IMR-90 (cell line): ENCODE measurements around the gene ARVCF. TPM values are rescaled to one million over a fixed set of nuclear protein-coding genes. Genes with fewer than 3 reads are reported as not detected.

Source experiments
- ATAC-seq: fragments of 200-7000 bp; cut with Tn5 transposase; 2 replicates; pipeline ENCODE4 v1.9.1; 2020; ENCODE audit warnings: low read depth, mild to moderate bottlenecking, moderate library complexity
- BruUV-seq: library from RNA; stranded (reverse); fragments of 400-500 nt; replicated peaks from 2 replicates; lab custom pipeline; 2021; lab: Mats Ljungman, UMichigan
- CTCF ChIA-PET: fragments of 300-600 bp; formaldehyde crosslinking; extraction: SDS; loops from one replicate; lab custom pipeline; 2021; ENCODE audit warnings: antibody characterized with exemption; lab: Yijun Ruan, JAX
- POLR2A ChIA-PET: fragments of 300-600 bp; sonication (Branson Sonifier 250); formaldehyde crosslinking; loops from one replicate; lab custom pipeline; 2022; ENCODE audit warnings: antibody characterized with exemption; ENCODE audit not compliant: unreplicated experiment; lab: Charles Lee
- DNase-seq: peaks from one replicate; pipeline ENCODE4 v3.0.0; 2013
- H2AFZ ChIP-seq: replicated peaks from 2 replicates; pipeline ENCODE3; 2013; ENCODE audit warnings: low read length, mild to moderate bottlenecking; ENCODE audit not compliant: poor library complexity
- H2AK5ac ChIP-seq: 2 replicates; pipeline ENCODE4 v1.6.1; 2013; ENCODE audit warnings: low read depth, low read length, inconsistent platforms
- H2AK9ac ChIP-seq: replicated peaks from 2 replicates; pipeline ENCODE3; 2013; ENCODE audit warnings: mild to moderate bottlenecking, low read depth, low read length, moderate library complexity; ENCODE audit not compliant: poor library complexity
- H2BK120ac ChIP-seq: 2 replicates; pipeline ENCODE4 v1.6.1; 2013; ENCODE audit warnings: low read depth, low read length, inconsistent platforms
- H2BK15ac ChIP-seq: 3 replicates; pipeline ENCODE4 v1.6.1; 2013; ENCODE audit warnings: low read depth, low read length, inconsistent platforms
- H2BK20ac ChIP-seq: 2 replicates; pipeline ENCODE4 v1.6.1; 2013; ENCODE audit warnings: low read depth, mild to moderate bottlenecking, inconsistent platforms, low read length, moderate library complexity
- H2BK5ac ChIP-seq: 2 replicates; pipeline ENCODE4 v1.6.1; 2013; ENCODE audit warnings: mild to moderate bottlenecking, low read depth, low read length, inconsistent platforms; ENCODE audit not compliant: poor library complexity, severe bottlenecking
- H3K14ac ChIP-seq: replicated peaks from 2 replicates; pipeline ENCODE4 v1.6.1; 2013; ENCODE audit warnings: low read depth, low read length, inconsistent platforms
- H3K18ac ChIP-seq: 2 replicates; pipeline ENCODE4 v1.6.1; 2013; ENCODE audit warnings: low read depth, low read length, control low read depth
- H3K23ac ChIP-seq: 2 replicates; pipeline ENCODE4 v1.6.1; 2013; ENCODE audit warnings: low read depth, low read length, inconsistent platforms
- H3K27ac ChIP-seq: 2 replicates; pipeline ENCODE4 v1.5.1; 2013; ENCODE audit warnings: mild to moderate bottlenecking, control low read depth, low read length; ENCODE audit not compliant: insufficient read depth
- H3K27me3 ChIP-seq: 2 replicates; pipeline ENCODE4 v1.6.1; 2013; ENCODE audit warnings: low read length; ENCODE audit not compliant: control insufficient read depth, insufficient read depth
- H3K36me3 ChIP-seq: 2 replicates; pipeline ENCODE4 v1.6.1; 2013; ENCODE audit warnings: low read length, mixed read lengths; ENCODE audit not compliant: control insufficient read depth, insufficient read depth
- H3K4ac ChIP-seq: 2 replicates; pipeline ENCODE4 v1.6.1; 2013; ENCODE audit warnings: low read depth, low read length, inconsistent platforms
- H3K4me1 ChIP-seq: 2 replicates; pipeline ENCODE4 v1.6.1; 2013; ENCODE audit warnings: low read length, mixed read lengths; ENCODE audit not compliant: control insufficient read depth, insufficient read depth
- H3K4me2 ChIP-seq: 2 replicates; pipeline ENCODE4 v1.6.1; 2013; ENCODE audit warnings: low read depth, mild to moderate bottlenecking, control low read depth, low read length, moderate library complexity
- H3K4me3 ChIP-seq: 2 replicates; pipeline ENCODE4 v1.5.1; 2013; ENCODE audit warnings: low read depth, mild to moderate bottlenecking, control low read depth, low read length, moderate library complexity; ENCODE audit not compliant: insufficient read depth
- H3K56ac ChIP-seq: 2 replicates; pipeline ENCODE4 v1.6.1; 2013; ENCODE audit warnings: low read length, inconsistent platforms; ENCODE audit not compliant: insufficient read depth; ENCODE audit errors: extremely low read depth
- H3K79me1 ChIP-seq, 2 experiments: 2 replicates each; pipeline ENCODE4 v1.6.1; 2013; ENCODE audit warnings: low read length in 2 of 2, inconsistent platforms in 1 of 2, low read depth in 1 of 2
- H3K9ac ChIP-seq: 2 replicates; pipeline ENCODE4 v1.6.1; 2013; ENCODE audit warnings: low read depth, low read length, control low read depth
- H3K9me1 ChIP-seq: 2 replicates; pipeline ENCODE4 v1.6.1; 2013; ENCODE audit warnings: low read length, inconsistent platforms; ENCODE audit not compliant: insufficient read depth
- H3K9me3 ChIP-seq: 2 replicates; pipeline ENCODE4 v1.6.1; 2013; ENCODE audit warnings: low read length; ENCODE audit not compliant: control insufficient read depth, insufficient read depth
- H4K20me1 ChIP-seq: 2 replicates; pipeline ENCODE4 v1.6.1; 2013; ENCODE audit warnings: low read length, inconsistent platforms; ENCODE audit not compliant: insufficient read depth
- H4K5ac ChIP-seq: 2 replicates; pipeline ENCODE4 v1.6.1; 2013; ENCODE audit warnings: mild to moderate bottlenecking, low read depth, low read length, control low read depth
- H4K8ac ChIP-seq, 2 experiments: 2 replicates each; pipeline ENCODE4 v1.6.1; 2013; ENCODE audit warnings: low read depth in 2 of 2, low read length in 2 of 2, control low read depth in 1 of 2, inconsistent platforms in 1 of 2
- H4K91ac ChIP-seq: 2 replicates; pipeline ENCODE4 v1.6.1; 2013; ENCODE audit warnings: low read depth, low read length, inconsistent platforms; ENCODE audit not compliant: insufficient read depth
- CEBPB ChIP-seq: IDR thresholded peaks from 2 replicates; pipeline ENCODE4 v1.6.1; 2012; ENCODE audit warnings: low read depth, low read length, improper control_type of control experiment
- CTCF ChIP-seq: conservative IDR thresholded peaks from 2 replicates; pipeline ENCODE4 v1.5.1; 2012; ENCODE audit warnings: mild to moderate bottlenecking, low read depth, low read length, improper control_type of control experiment
- ELK1 ChIP-seq: fragments of 150-350 bp; IDR thresholded peaks from 2 replicates; pipeline ENCODE4 v1.6.1; 2016; ENCODE audit warnings: low read depth, mild to moderate bottlenecking, low read length, moderate library complexity, borderline replicate concordance
- MAFK ChIP-seq: IDR thresholded peaks from 2 replicates; pipeline ENCODE4 v1.6.1; 2012; ENCODE audit warnings: low read depth, low read length, improper control_type of control experiment
- MAZ ChIP-seq: IDR thresholded peaks from 2 replicates; pipeline ENCODE4 v1.6.1; 2012; ENCODE audit warnings: low read depth, mild to moderate bottlenecking, low read length, improper control_type of control experiment, moderate library complexity, borderline replicate concordance
- NFE2L2 ChIP-seq: fragments of 150-350 bp; IDR thresholded peaks from 2 replicates; pipeline ENCODE4 v1.6.1; 2016; ENCODE audit warnings: low read depth, mild to moderate bottlenecking, low read length
- POLR2A ChIP-seq: IDR thresholded peaks from 2 replicates; pipeline ENCODE4 v1.6.1; 2012; ENCODE audit warnings: mild to moderate bottlenecking, low read depth, low read length
- RCOR1 ChIP-seq: IDR thresholded peaks from 2 replicates; pipeline ENCODE4 v1.6.1; 2012; ENCODE audit warnings: mild to moderate bottlenecking, low read length, improper control_type of control experiment; ENCODE audit not compliant: insufficient replicate concordance
- RFX5 ChIP-seq: IDR thresholded peaks from 2 replicates; pipeline ENCODE4 v1.8.0; 2012; ENCODE audit warnings: low read depth, mild to moderate bottlenecking, low read length, moderate library complexity
- USF2 ChIP-seq: fragments of 150-350 bp; IDR thresholded peaks from 2 replicates; pipeline ENCODE4 v1.6.1; 2017; ENCODE audit warnings: mild to moderate bottlenecking, antibody characterized with exemption, low read length, low read depth
- WGBS, 2 experiments: methylation state at CpG; one replicate each; pipeline versions ENCODE4 v1.1.5 to v1.1.7; 2013; ENCODE audit warnings: missing lambda C conversion rate in 2 of 2; ENCODE audit not compliant: insufficient read length in 1 of 2; ENCODE audit errors: extremely low coverage in 2 of 2; 5-methylcytosine and 5-hydroxymethylcytosine counted together
- dilution Hi-C: fragments of 300-500 bp; cut with HindIII; formaldehyde crosslinking; loops from one replicate; pipeline ENCODE4 v1.14.3; 2018; ENCODE audit warnings: low sequenced_read_pairs; ENCODE audit not compliant: unreplicated experiment
- in situ Hi-C: fragments of 300-500 bp; cut with MboI; formaldehyde crosslinking; loops from 3 replicates; pipeline ENCODE4 v1.14.3; 2019; ENCODE audit warnings: low sequenced_read_pairs, inconsistent platforms, mixed read lengths
- intact Hi-C: fragments of 100-400 bp; cut with micrococcal nuclease; formaldehyde crosslinking; loops from 2 replicates; pipeline ENCODE4 v1.10.0; 2022
- polyA plus RNA-seq, 3 experiments: library from polyadenylated mRNA; depleted of rRNA; stranded (reverse); fragments of >200 nt; gene quantifications; 2 replicates each; pipeline ENCODE4 v1.2.3, GENCODE V29; 2012; ENCODE audit warnings: low replicate concordance in 1 of 3
- total RNA-seq: library from RNA; depleted of rRNA; stranded (reverse); fragments of >200 nt; gene quantifications from 2 replicates; pipeline ENCODE4 v1.2.3, GENCODE V29; 2012

The ARVCF gene
- total and polyA plus RNA-seq, 2 of the 4 experiments (the other 2 are of a cell fraction) = 8.6 to 14.1 TPM

DNA sequence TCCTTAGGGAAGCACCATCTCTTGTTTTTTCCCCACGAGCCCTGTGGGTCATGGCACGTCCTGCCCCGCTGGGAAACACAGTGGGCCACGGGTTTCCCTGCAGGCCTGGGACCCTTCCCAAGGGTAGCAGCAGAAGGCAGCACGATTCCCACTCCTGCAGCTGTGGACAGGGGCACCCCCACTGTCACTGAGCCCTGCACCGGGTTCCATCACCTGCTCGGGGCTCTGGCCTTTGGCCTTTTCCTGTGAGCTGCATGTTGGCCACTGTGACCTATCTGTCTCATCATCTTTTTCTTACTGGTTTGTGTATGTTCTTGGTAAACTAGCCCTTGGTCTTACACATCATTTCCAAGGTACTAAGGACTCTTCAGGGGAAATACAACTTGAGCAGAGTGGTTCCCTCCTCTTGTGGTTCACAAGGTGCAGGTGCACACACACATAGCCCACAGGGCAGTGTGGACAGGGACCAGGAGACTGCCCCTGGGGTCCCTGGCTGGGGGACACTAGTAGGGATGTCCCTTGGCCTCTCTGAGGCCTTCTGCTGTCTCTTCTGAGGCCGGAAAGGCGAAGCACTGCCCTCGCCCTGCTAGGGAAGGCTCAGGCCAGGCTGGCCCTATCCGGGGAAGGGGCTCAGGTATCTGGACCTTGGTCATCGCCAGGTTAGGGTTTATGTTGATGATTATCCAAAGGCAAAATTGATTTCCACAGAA lies 56.0 kb downstream of the ARVCF start:
- in situ Hi-C loops = no loop called here
- CTCF ChIA-PET = no interaction called here

More for the DNA sequence above, 56.0 kb downstream of the ARVCF start:
- Histone ChIP-seq H2BK20ac (no peak overlapping the region), H3K79me1 (peaks cover 27 to 67% of the 10 kb centered on the region in 2 experiments), H3K23ac (peak overlapping the region; percentile 29; the same call in 1 of the 2 replicates), H4K91ac (no peak overlapping the region), H3K4ac (no peak overlapping the region), H2AK5ac (no peak overlapping the region; the same call in 1 of the 2 replicates), H3K56ac (no peak overlapping the region), H3K9me1 (peaks cover 20% of the 10 kb centered on the region), H3K14ac (no peak overlapping the region), H3K27ac (no peak overlapping the region), H3K4me1 (peaks cover 25% of the 10 kb centered on the region), H2BK5ac (no peak overlapping the region), H2AFZ (no peak overlapping the region), H3K4me2 (no peak overlapping the region), H3K18ac (no peak overlapping the region), H3K36me3 (peaks cover 27% of the 10 kb centered on the region), H2BK15ac (no peak overlapping the region), H3K4me3 (no peak overlapping the region), H2BK120ac (no peak overlapping the region), H3K9ac (no peak overlapping the region), H4K8ac (no peak overlapping the region), H2AK9ac (no peak overlapping the region), H3K9me3 (no peaks in the 10 kb centered on the region), H4K5ac (no peak overlapping the region), H3K27me3 (no peaks in the 10 kb centered on the region), H4K20me1 (peaks cover 45% of the 10 kb centered on the region)
- intact Hi-C loops = no loop called here
- no TSS peak for BruUV-seq
- POLR2A ChIA-PET = no interaction called here
- ATAC-seq = no peak
- no peak for TF ChIP-seq MAFK
- TF ChIP-seq MAZ = no peak
- TF ChIP-seq RFX5 = no peak
- no peak for TF ChIP-seq CTCF
- no peak for TF ChIP-seq CEBPB
- TF ChIP-seq RCOR1 = no peak
- no peak for TF ChIP-seq USF2
- no peak for TF ChIP-seq NFE2L2
- TF ChIP-seq ELK1 = no peak
- no peak for TF ChIP-seq POLR2A
- 87% methylated on average over 3 of the region's 12 CpGs; no CpG with 5 or more reads in 1 of the 2 experiments for WGBS, 2 experiments
- DNase-seq = no peak
- dilution Hi-C loops = no loop called here
